ENCODE results near the gene HGFAC. TPM values are rescaled to one million over a fixed set of nuclear protein-coding genes. Genes with fewer than 3 reads are reported as not detected.

Gene HGFAC
- total RNA-seq, 1 experiment from 2014 or later: 0.28 TPM

GRCh38 chr4:3497095-3497494, 55.3 kb downstream of the HGFAC start:
- TF ChIP-seq CTCF (IDR thresholded peaks at IDR 0.05; ENCODE audit: unreplicated experiment): no peak
- Mint-ChIP-seq H3K9me3 (ENCODE audit: unreplicated experiment) (no peaks in the 10 kb centered on the region), H3K27me3 (ENCODE audit: insufficient read depth, unreplicated experiment) (no peaks in the 10 kb centered on the region), H3K4me3 (ENCODE audit: unreplicated experiment) (no peak overlapping the region), H3K36me3 (ENCODE audit: insufficient read depth, unreplicated experiment) (peaks cover 6% of the 10 kb centered on the region), H3K27ac (ENCODE audit: low read depth, unreplicated experiment) (no peak overlapping the region), H3K4me1 (ENCODE audit: insufficient read depth, unreplicated experiment) (no peaks in the 10 kb centered on the region)
- intact Hi-C loops (cut with micrococcal nuclease): no loop called here
- BruUV-seq (replicated peaks): no TSS peak
- CTCF ChIA-PET: no interaction called here
- DNase-seq (ENCODE audit: unreplicated experiment): no peak
- POLR2A ChIA-PET: interaction anchor here (1.1 kb wide), 1 partner anchor 56 kb away, joined by 3 read pairs; no protein-coding TSS in a partner anchor

GRCh38 chr4:3497523-3498389, 56.0 kb downstream of the HGFAC start:
- no peak for TF ChIP-seq CTCF (IDR thresholded peaks at IDR 0.05; ENCODE audit: unreplicated experiment)
- H3K36me3 Mint-ChIP-seq (ENCODE audit: insufficient read depth, unreplicated experiment): peaks cover 6% of the 10 kb centered on the region

GRCh38 chr4:3498407-3498806, 56.6 kb downstream of the HGFAC start:
- intact Hi-C loops (cut with micrococcal nuclease): no loop called here
- Mint-ChIP-seq H3K9me3 (ENCODE audit: unreplicated experiment) (no peaks in the 10 kb centered on the region), H3K27ac (ENCODE audit: low read depth, unreplicated experiment) (no peak overlapping the region), H3K4me3 (ENCODE audit: unreplicated experiment) (no peak overlapping the region), H3K4me1 (ENCODE audit: insufficient read depth, unreplicated experiment) (no peaks in the 10 kb centered on the region), H3K36me3 (ENCODE audit: insufficient read depth, unreplicated experiment) (peaks cover 12% of the 10 kb centered on the region), H3K27me3 (ENCODE audit: insufficient read depth, unreplicated experiment) (no peaks in the 10 kb centered on the region)
- no peak for DNase-seq (ENCODE audit: unreplicated experiment)
- POLR2A ChIA-PET: no interaction called here
- TF ChIP-seq CTCF (IDR thresholded peaks at IDR 0.05; ENCODE audit: unreplicated experiment): no peak
- CTCF ChIA-PET: no interaction called here
- no TSS peak for BruUV-seq (replicated peaks)

More at GRCh38 chr4:3497523-3498389, 56.0 kb downstream of the HGFAC start:
- no peak overlapping the region for H3K27ac Mint-ChIP-seq (ENCODE audit: low read depth, unreplicated experiment)
- H3K27me3 Mint-ChIP-seq (ENCODE audit: insufficient read depth, unreplicated experiment): no peaks in the 10 kb centered on the region
- H3K4me3 Mint-ChIP-seq (ENCODE audit: unreplicated experiment): no peak overlapping the region
- DNase-seq (ENCODE audit: unreplicated experiment): no peak
- intact Hi-C loops (cut with micrococcal nuclease): no loop called here
- H3K9me3 Mint-ChIP-seq (ENCODE audit: unreplicated experiment): no peaks in the 10 kb centered on the region
- no peaks in the 10 kb centered on the region for H3K4me1 Mint-ChIP-seq (ENCODE audit: insufficient read depth, unreplicated experiment)
- no TSS peak for BruUV-seq (replicated peaks)
- ChIA-PET CTCF (no interaction called here), POLR2A (no interaction called here)

Other genes with a start within 250 kb of the HGFAC start
- 0.37 and 0.66 TPM in 2 replicates for gene MSANTD1, start 192.8 kb upstream of the HGFAC start, total RNA-seq (2022)
- gene RGS12, start 148.9 kb upstream of the HGFAC start, total RNA-seq (2022): 28.3 and 36.0 TPM in 2 replicates
- gene DOK7, start 21.3 kb downstream of the HGFAC start, total RNA-seq (2022): 1.1 and 5.3 TPM in 2 replicates
- gene LRPAP1, start 90.5 kb downstream of the HGFAC start, total RNA-seq (2022): 93.6 and 96.2 TPM in 2 replicates

Data from MCF 10A (cell line).